Tibial artery (tissue), 4 donors: ENCODE data around the gene FH.

Source experiments
- DNase-seq, 2 donors: peaks; one replicate each; pipeline ENCODE4 v3.0.0-alpha.2; 2019
- H3K27ac ChIP-seq, 2 donors: fragments of 200-600 bp; sonication (generic) in 1 of 2; 1 replicate in 1 of 2; 2 replicates in 1 of 2; pipeline ENCODE4 v1.5.1; 2018 to 2019; ENCODE audit warnings: mild to moderate bottlenecking in 1 of 2
- H3K27me3 ChIP-seq, 2 donors: fragments of 200-600 bp; sonication (generic) in 1 of 2; one replicate each; pipeline versions ENCODE4 v1.5.1 to v1.6.0; 2016 to 2019
- H3K36me3 ChIP-seq, 3 donors: fragments of 200-600 bp; sonication (generic) in 2 of 3; one replicate each; pipeline ENCODE4 v1.5.1; 2016 to 2019; ENCODE audit warnings: mild to moderate bottlenecking in 2 of 3
- H3K4me1 ChIP-seq, 4 donors: fragments of 200-600 bp; sonication (generic) in 2 of 4; 1 replicate in 3 of 4; 2 replicates in 1 of 4; pipeline ENCODE4 v1.5.1; 2016 to 2019
- H3K4me3 ChIP-seq, 2 donors: fragments of 200-600 bp; sonication (generic) in 1 of 2; 1 replicate in 1 of 2; 2 replicates in 1 of 2; pipeline ENCODE4 v1.5.1; 2018 to 2019; ENCODE audit warnings: mild to moderate bottlenecking in 2 of 2
- H3K9me3 ChIP-seq, 3 donors: fragments of 200-600 bp; sonication (generic) in 1 of 3; one replicate each; pipeline ENCODE4 v1.5.1; 2016 to 2019
- intact Hi-C: fragments of 100-400 bp; cut with DNase I; formaldehyde crosslinking; loops from one replicate; pipeline ENCODE4 v1.15.0; 2023; ENCODE audit warnings: low total_unique reads
- TF ChIP-seq, protein P1 (sequence below), 2 experiments: fragments of 200-600 bp in 1 of 2; fragments of 450-650 bp in 1 of 2; IDR thresholded peaks; one replicate each; pipeline ENCODE4 v1.5.1; 2017 to 2019; ENCODE audit warnings: antibody characterized with exemption in 2 of 2, mild to moderate bottlenecking in 1 of 2, moderate library complexity in 1 of 2

FH gene

DNA sequence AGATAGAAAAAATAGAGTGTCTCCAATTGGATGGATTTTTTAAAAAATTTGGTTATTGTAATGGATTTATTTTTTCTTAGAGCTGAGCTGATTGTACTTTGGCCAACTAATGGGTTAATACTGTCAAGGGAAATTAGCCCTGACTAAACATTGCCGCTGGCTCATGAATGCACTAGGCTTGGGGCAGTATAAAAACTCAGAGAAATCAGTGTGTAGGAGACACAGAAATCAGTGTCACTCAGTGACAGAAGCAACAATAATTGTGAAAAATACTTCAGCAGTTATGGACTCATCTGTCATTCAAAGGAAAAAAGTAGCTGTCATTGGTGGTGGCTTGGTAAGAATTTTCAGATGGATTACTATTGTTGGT, 12.6 kb upstream of the FH start, which contains the start of gene KMO:
Gene KMO, plus strand, starts transcription at position 217 of the 370 bp plus-strand sequence. Its CDS starts 67 bp downstream, at position 284.
- peak within 1 kb of the TSS; percentile 42 to 43 for H3K4me3 ChIP-seq
- H3K36me3 ChIP-seq, result no peaks in the 10 kb centered on the region
- peaks cover 0 to 2% of the 10 kb centered on the region in 2 donors for H3K27me3 ChIP-seq
- TF ChIP-seq, protein P1, sequence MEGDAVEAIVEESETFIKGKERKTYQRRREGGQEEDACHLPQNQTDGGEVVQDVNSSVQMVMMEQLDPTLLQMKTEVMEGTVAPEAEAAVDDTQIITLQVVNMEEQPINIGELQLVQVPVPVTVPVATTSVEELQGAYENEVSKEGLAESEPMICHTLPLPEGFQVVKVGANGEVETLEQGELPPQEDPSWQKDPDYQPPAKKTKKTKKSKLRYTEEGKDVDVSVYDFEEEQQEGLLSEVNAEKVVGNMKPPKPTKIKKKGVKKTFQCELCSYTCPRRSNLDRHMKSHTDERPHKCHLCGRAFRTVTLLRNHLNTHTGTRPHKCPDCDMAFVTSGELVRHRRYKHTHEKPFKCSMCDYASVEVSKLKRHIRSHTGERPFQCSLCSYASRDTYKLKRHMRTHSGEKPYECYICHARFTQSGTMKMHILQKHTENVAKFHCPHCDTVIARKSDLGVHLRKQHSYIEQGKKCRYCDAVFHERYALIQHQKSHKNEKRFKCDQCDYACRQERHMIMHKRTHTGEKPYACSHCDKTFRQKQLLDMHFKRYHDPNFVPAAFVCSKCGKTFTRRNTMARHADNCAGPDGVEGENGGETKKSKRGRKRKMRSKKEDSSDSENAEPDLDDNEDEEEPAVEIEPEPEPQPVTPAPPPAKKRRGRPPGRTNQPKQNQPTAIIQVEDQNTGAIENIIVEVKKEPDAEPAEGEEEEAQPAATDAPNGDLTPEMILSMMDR (IDR thresholded peaks at IDR 0.05), result no peak
- intact Hi-C loops, result no loop called here
- peak within 1 kb of the TSS; percentile 0 to 18 for H3K27ac ChIP-seq
- no peak for DNase-seq
- peaks cover 0 to 3% (median 0%) of the 10 kb centered on the region in 4 donors for H3K4me1 ChIP-seq
- H3K9me3 ChIP-seq, result no peaks in the 10 kb centered on the region

DNA sequence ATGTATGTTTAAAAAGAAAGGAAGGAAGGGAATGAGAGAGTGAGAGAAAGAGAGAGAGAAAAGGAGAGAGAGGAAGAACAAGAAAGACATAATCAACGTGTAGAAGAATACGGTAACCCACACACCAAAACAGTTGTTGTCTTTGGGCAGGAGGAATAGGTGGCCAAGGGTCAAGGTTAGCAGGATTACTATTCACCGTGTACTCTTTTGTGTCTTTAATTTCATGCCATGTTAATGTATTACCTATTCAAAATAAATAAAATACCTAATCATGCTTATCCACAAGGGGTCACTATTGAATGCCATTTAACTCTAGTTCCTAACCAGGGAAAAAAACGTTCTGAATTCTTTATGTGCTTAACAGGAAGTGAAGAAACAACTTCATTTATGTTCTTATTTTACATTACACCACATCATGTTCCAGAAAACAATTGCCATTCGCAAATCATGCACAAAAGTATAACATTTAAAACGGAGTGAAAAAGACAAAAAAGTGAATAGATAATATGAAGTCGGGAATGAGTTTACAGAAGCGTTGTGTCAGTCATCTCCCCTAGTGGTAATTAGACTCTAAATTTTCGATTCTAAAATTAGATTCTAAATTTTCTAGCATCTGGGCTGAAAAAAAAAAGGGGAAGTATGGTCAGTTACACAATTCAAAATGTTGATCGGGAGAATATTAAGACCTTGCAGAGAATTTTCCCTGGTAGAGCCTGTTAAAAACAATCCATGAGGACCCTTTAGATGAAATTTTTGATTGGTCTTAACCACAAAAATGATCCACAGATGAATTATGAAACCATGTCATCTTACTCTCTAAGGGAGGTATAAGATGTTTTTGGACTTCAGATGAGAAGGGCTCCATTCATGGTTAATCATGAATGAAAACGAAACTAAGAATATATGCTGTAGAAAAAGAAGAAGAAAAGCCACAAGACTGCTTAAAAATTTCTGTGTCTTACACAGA, 11.9 kb upstream of the FH start:
- H3K4me1 ChIP-seq, result peaks cover 0 to 3% (median 0%) of the 10 kb centered on the region in 4 donors
- intact Hi-C loops, result no loop called here
- peaks cover 0 to 8% of the 10 kb centered on the region in 2 donors for H3K27me3 ChIP-seq
- H3K9me3 ChIP-seq, result no peaks in the 10 kb centered on the region
- DNase-seq, result no peak
- peak overlapping the region; percentile 42 to 43 for H3K4me3 ChIP-seq
- no peaks in the 10 kb centered on the region for H3K36me3 ChIP-seq
- peak overlapping the region; percentile 0 to 18 for H3K27ac ChIP-seq
- TF ChIP-seq, protein P1 (IDR thresholded peaks at IDR 0.05), result peak; percentile 48 to 51

DNA sequence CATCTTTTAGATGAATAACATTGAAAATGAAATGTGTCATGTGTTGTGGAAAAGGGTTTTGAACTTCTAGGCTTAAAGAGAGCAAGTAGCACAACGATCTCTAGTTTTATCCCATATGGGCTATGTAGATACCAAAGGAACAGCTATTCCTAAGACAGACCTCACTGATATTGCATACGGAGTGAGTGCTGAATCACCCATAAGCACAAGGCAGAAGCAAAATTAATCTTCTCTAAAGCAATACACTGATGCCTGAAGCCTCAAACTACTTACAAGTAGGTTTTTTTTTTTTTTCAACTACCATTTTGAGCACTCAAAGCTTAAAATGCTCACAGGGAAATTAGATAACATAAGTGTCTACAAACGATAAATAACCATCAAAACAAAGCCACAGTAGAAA, 7.6 kb upstream of the FH start:
- H3K9me3 ChIP-seq, result no peaks in the 10 kb centered on the region
- H3K4me3 ChIP-seq, result no peak overlapping the region
- intact Hi-C loops, result loop anchor here (5.0 kb wide), 1 partner anchor 320 kb away; the partner anchor contains the start of gene EXO1
- TF ChIP-seq, protein P1 (IDR thresholded peaks at IDR 0.05), result no peak
- H3K4me1 ChIP-seq, result peaks cover 0 to 3% (median 0%) of the 10 kb centered on the region in 4 donors
- no peaks in the 10 kb centered on the region for H3K36me3 ChIP-seq
- H3K27ac ChIP-seq, result no peak overlapping the region
- H3K27me3 ChIP-seq, result peaks cover 0 to 8% of the 10 kb centered on the region in 2 donors
- DNase-seq, result no peak

DNA sequence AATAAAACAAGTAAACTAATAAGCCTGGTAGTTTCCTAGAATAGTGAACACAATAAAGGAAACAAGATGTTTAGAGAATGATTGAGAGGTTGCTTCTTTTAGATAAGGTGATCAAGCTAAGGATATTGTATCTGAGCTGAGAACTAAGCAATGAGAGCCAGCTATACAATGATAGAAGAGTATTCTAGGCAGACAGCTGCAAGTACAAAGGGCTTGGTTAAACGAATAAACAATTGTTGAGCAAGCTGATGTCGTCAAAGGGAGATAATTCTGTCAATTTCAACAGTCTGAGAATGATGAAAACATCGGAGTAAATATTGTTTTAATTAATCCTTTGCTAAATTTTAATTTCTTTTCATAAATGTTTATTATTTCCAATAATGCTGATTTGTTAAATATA, 5.5 kb upstream of the FH start:
- Histone ChIP-seq H3K9me3 (no peaks in the 10 kb centered on the region), H3K36me3 (no peaks in the 10 kb centered on the region), H3K4me3 (no peak overlapping the region), H3K27me3 (peaks cover 0 to 8% of the 10 kb centered on the region in 2 donors), H3K27ac (no peak overlapping the region), H3K4me1 (no peaks in the 10 kb centered on the region)
- intact Hi-C loops, result loop anchor here (5.0 kb wide), 1 partner anchor 322 kb away; the partner anchor contains the start of gene EXO1
- DNase-seq, result no peak
- TF ChIP-seq, protein P1 (IDR thresholded peaks at IDR 0.05), result no peak

DNA sequence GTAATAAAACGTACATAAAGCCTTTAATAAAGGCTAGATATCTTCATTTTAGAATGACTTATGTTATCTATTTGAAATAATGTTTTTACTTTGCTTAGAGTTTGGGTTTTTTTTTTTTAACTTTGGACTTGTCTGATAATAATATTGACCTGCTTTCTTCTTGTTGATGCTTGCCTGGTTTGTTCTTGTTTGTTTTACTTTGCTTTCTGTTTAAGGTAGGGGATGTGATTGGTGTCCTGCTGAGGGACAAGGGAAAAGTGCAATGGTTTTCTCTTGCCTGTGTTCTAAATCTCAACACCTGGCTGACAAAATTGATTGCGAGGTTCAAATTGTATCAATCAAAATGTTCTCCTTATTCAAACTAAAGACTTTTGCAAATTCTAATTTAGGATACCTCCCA, 2.2 kb upstream of the FH start:
- intact Hi-C loops, result no loop called here
- H3K4me1 ChIP-seq, result peaks cover 0 to 17% (median 8%) of the 10 kb centered on the region in 4 donors
- no peaks in the 10 kb centered on the region for H3K36me3 ChIP-seq
- no peak overlapping the region for H3K27ac ChIP-seq
- TF ChIP-seq, protein P1 (IDR thresholded peaks at IDR 0.05), result no peak
- DNase-seq, result no peak
- H3K4me3 ChIP-seq, result no peak overlapping the region
- H3K9me3 ChIP-seq, result no peaks in the 10 kb centered on the region
- peaks cover 0 to 2% of the 10 kb centered on the region in 2 donors for H3K27me3 ChIP-seq
